Measurements from ENCODE around the gene KCNJ10.

KCNJ10 gene

DNA sequence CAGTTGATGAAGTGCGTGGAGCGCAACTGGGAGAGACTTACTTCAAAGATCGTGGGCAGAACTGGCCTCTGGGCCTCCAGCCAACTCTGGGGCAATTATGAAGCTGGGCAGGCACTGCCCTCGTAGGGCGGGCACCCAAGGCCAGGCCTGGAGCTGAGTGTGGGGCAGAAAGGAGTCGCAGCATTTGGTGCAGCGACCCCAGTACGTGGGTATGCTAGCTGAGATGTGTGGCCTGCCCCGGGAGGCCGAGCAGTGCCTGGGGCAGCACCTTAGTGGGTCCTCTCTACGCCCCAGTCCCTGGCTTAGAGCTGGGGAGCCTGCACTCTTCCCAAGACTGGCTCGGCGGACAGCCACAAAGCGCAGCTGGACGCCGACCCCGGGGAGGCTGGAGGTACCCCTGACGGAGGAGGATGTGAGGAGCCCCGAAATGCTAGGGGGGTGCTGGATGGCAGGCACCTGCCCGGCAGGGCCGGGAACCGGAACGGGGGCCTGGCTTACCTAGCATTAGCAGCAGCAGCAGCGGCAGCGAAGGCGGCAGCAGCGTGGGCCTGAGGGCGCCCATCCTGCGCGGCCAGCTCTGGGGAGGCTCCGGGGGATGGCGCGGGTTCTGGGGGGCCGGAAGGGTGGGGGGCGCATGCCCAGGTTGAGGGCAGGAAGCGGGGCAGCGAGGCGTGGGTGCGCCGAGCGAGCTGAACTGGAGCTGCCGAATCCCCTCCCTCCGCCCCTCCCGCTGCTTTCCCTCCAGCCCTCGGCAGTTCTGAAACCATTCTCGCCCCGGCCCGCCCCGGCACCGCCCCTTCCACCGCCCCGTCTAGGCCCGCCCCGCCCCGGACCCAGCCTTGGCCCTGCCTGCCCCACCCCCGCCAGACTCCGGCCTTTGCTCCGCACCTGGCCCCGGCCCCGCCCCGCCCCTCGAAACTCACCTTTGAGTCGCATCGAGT lies 28.2 kb upstream of the KCNJ10 start, which contains the start of gene IGSF8:
Gene IGSF8, minus strand, starts transcription at position 709 of the 941 bp plus-strand sequence. Its CDS starts 147 bp downstream, at position 562.
- TF ChIP-seq, protein P1, sequence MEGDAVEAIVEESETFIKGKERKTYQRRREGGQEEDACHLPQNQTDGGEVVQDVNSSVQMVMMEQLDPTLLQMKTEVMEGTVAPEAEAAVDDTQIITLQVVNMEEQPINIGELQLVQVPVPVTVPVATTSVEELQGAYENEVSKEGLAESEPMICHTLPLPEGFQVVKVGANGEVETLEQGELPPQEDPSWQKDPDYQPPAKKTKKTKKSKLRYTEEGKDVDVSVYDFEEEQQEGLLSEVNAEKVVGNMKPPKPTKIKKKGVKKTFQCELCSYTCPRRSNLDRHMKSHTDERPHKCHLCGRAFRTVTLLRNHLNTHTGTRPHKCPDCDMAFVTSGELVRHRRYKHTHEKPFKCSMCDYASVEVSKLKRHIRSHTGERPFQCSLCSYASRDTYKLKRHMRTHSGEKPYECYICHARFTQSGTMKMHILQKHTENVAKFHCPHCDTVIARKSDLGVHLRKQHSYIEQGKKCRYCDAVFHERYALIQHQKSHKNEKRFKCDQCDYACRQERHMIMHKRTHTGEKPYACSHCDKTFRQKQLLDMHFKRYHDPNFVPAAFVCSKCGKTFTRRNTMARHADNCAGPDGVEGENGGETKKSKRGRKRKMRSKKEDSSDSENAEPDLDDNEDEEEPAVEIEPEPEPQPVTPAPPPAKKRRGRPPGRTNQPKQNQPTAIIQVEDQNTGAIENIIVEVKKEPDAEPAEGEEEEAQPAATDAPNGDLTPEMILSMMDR (IDR thresholded peaks at IDR 0.05; ENCODE audit: extremely low read depth, missing control alignments) = no peak
- peak; percentile 96 for DNase-seq (ENCODE audit: low spot score)

GRCh38 chr1:160097151-160097910 lies 27.4 kb upstream of the KCNJ10 start:
- peak; percentile 34 for DNase-seq (ENCODE audit: low spot score)
- TF ChIP-seq, protein P1 (IDR thresholded peaks at IDR 0.05; ENCODE audit: extremely low read depth, missing control alignments) = no peak

DNA sequence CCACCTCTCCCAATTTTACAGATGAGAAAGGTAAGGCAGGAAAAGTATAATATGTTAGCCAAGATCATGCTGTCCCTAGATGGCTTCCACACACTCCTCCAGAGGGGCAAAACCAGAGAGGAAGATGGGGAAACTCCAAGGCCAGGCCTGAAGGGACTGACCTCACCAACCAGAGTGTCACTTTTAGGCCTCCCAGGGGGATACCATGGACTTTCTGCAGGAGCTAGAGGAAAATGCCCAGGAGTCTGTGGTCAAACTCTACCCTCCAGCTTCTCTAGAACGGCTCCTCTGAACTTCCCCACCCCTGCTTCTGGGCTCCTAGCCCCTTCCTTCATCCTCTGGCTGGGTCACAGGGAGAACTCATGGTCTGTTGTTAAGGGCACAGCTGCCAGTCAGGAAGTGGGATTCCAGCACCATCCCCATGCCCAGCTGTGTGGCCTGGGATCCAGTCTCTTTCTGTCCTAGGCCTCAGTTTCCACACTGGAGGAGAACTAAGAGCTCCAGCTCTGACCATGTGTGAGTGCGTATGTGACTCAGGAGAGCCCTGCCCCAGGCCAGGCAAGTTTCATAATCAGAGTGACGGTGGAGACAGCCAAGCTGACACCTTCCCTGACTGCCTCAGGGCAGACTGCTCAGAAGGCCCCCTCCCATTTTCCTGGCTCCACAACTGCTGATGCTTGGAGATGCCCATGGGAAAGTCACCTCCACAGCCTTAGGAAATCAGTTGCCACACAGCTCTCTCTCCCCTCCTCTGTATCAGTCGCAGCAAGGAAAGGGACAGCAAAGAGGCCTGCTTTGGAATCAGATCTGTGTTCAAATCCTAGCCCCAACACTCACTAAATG lies 26.5 kb upstream of the KCNJ10 start:
- TF ChIP-seq, protein P1 (IDR thresholded peaks at IDR 0.05; ENCODE audit: extremely low read depth, missing control alignments) = no peak
- DNase-seq (ENCODE audit: low spot score) = no peak

GRCh38 chr1:160095382-160096105 lies 25.6 kb upstream of the KCNJ10 start:
- DNase-seq (ENCODE audit: low spot score) = no peak
- TF ChIP-seq, protein P1 (IDR thresholded peaks at IDR 0.05; ENCODE audit: extremely low read depth, missing control alignments) = no peak

GRCh38 chr1:160094806-160095205 lies 24.8 kb upstream of the KCNJ10 start:
- no peak for DNase-seq (ENCODE audit: low spot score)
- TF ChIP-seq, protein P1 (IDR thresholded peaks at IDR 0.05; ENCODE audit: extremely low read depth, missing control alignments) = no peak

DNA sequence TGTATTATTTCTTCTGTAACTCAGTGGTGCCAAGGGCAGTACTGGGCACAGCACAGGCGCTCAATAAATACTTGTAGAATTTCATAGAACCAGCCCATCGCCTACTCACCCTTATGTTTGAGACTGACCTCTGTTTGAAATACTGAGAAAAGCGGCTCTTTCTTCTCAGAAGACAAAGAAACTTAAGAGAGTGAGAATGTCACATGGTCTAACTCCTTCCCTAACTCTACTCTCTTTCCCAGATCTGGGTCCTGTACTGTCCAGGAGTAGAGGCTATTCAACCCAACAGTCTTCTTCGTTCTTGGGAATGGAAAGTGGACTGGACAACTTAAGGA lies 24.3 kb upstream of the KCNJ10 start:
- DNase-seq (ENCODE audit: low spot score) = no peak
- TF ChIP-seq, protein P1 (IDR thresholded peaks at IDR 0.05; ENCODE audit: extremely low read depth, missing control alignments) = no peak
